ENCODE results near the gene TBL1X.

Gene TBL1X

GRCh38 chrX:9676738-9677097, 211.9 kb downstream of the TBL1X start:
- no peak for TF ChIP-seq POLR2A (IDR thresholded peaks at IDR 0.05; ENCODE audit: extremely low read depth, insufficient read length)
- no peak for TF ChIP-seq MAX (IDR thresholded peaks at IDR 0.05; ENCODE audit: low read depth, low read length)
- TF ChIP-seq CTCF (IDR thresholded peaks at IDR 0.05; ENCODE audit: low read depth, low read length), result no peak
- no peak for TF ChIP-seq MYC (IDR thresholded peaks at IDR 0.05; ENCODE audit: low read depth, low read length)

GRCh38 chrX:9677098-9677739, 212.4 kb downstream of the TBL1X start:
- TF ChIP-seq MYC (IDR thresholded peaks at IDR 0.05; ENCODE audit: low read depth, low read length), result no peak
- no peak for TF ChIP-seq POLR2A (IDR thresholded peaks at IDR 0.05; ENCODE audit: extremely low read depth, insufficient read length)
- no peak for TF ChIP-seq MAX (IDR thresholded peaks at IDR 0.05; ENCODE audit: low read depth, low read length)
- TF ChIP-seq CTCF (IDR thresholded peaks at IDR 0.05; ENCODE audit: low read depth, low read length), result no peak
- H3K4me3 ChIP-seq (ENCODE audit: low read depth, low read length), result no peak overlapping the region
- no peak for DNase-seq (ENCODE audit: low read depth)

More at GRCh38 chrX:9676738-9677097, 211.9 kb downstream of the TBL1X start:
- H3K4me3 ChIP-seq (ENCODE audit: low read depth, low read length), result no peak overlapping the region
- no peak for DNase-seq (ENCODE audit: low read depth)

- no peak overlapping the region for H3K4me3 ChIP-seq (ENCODE audit: low read depth, low read length)
- TF ChIP-seq CTCF (IDR thresholded peaks at IDR 0.05; ENCODE audit: low read depth, low read length), result no peak
- no peak for TF ChIP-seq MYC (IDR thresholded peaks at IDR 0.05; ENCODE audit: low read depth, low read length)
- no peak for TF ChIP-seq POLR2A (IDR thresholded peaks at IDR 0.05; ENCODE audit: extremely low read depth, insufficient read length)
- TF ChIP-seq MAX (IDR thresholded peaks at IDR 0.05; ENCODE audit: low read depth, low read length), result no peak
Measured at GRCh38 chrX:9678215-9678965, 213.5 kb downstream of the TBL1X start.

GRCh38 chrX:9681011-9681410, 216.2 kb downstream of the TBL1X start:
- H3K4me3 ChIP-seq (ENCODE audit: low read depth, low read length), result no peak overlapping the region
- no peak for TF ChIP-seq POLR2A (IDR thresholded peaks at IDR 0.05; ENCODE audit: extremely low read depth, insufficient read length)
- DNase-seq (ENCODE audit: low read depth), result no peak

More at GRCh38 chrX:9678215-9678965, 213.5 kb downstream of the TBL1X start:
- no peak for DNase-seq (ENCODE audit: low read depth)

- TF ChIP-seq POLR2A (IDR thresholded peaks at IDR 0.05; ENCODE audit: extremely low read depth, insufficient read length), result no peak
- no peak for DNase-seq (ENCODE audit: low read depth)
- no peak overlapping the region for H3K4me3 ChIP-seq (ENCODE audit: low read depth, low read length)
Measured at GRCh38 chrX:9681422-9681821, 216.6 kb downstream of the TBL1X start.

- TF ChIP-seq CTCF (IDR thresholded peaks at IDR 0.05; ENCODE audit: low read depth, low read length) (no peak), POLR2A (IDR thresholded peaks at IDR 0.05; ENCODE audit: extremely low read depth, insufficient read length) (no peak), MYC (IDR thresholded peaks at IDR 0.05; ENCODE audit: low read depth, low read length) (no peak), MAX (IDR thresholded peaks at IDR 0.05; ENCODE audit: low read depth, low read length) (no peak)
- DNase-seq (ENCODE audit: low read depth), result no peak
- H3K4me3 ChIP-seq (ENCODE audit: low read depth, low read length), result no peak overlapping the region
Measured at GRCh38 chrX:9682456-9682855, 217.6 kb downstream of the TBL1X start.

Measured in NB4 (cell line).